ENCODE data around the gene RAC2. TPM values are rescaled to one million over a fixed set of nuclear protein-coding genes. Genes with fewer than 3 reads are reported as not detected.

RAC2 gene
- total RNA-seq, 4 donors from 2014 or later, result 2.6 to 8.6 (median 6.7) TPM

DNA sequence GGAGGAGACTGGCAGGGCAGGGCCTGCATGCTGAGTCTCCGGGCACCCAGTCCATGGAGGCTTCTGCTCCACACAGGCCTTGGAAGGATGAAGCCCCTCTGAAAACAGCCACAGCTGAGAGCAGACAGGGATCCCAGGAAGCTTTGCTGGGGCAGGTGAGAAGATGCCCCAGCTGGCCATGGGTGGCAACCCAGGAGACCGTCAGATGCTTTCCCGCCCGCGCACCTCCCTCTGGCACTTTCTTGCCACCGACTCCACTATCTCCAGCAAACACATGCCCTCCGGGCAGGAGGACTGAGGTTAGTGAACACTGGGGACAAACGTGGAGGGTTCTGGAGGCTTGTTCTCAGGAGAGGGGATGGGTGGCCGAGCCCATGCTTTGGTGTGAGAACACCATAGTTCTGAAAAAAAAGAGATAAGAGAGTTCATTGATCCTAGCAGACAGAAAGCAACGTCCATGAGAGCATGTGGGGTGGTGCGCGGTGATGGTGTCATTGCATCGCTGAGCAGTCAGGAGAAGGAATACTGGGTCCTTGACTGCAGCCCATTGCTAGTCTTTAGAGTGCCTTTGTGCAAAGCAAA, 58.3 kb downstream of the RAC2 start:
- no peak for TF ChIP-seq POLR2A (IDR thresholded peaks at IDR 0.05)
- TF ChIP-seq, protein P1, sequence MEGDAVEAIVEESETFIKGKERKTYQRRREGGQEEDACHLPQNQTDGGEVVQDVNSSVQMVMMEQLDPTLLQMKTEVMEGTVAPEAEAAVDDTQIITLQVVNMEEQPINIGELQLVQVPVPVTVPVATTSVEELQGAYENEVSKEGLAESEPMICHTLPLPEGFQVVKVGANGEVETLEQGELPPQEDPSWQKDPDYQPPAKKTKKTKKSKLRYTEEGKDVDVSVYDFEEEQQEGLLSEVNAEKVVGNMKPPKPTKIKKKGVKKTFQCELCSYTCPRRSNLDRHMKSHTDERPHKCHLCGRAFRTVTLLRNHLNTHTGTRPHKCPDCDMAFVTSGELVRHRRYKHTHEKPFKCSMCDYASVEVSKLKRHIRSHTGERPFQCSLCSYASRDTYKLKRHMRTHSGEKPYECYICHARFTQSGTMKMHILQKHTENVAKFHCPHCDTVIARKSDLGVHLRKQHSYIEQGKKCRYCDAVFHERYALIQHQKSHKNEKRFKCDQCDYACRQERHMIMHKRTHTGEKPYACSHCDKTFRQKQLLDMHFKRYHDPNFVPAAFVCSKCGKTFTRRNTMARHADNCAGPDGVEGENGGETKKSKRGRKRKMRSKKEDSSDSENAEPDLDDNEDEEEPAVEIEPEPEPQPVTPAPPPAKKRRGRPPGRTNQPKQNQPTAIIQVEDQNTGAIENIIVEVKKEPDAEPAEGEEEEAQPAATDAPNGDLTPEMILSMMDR (IDR thresholded peaks at IDR 0.05), result no peak
- DNase-seq (ENCODE audit: low spot score in 2 of 2), result no peak
- intact Hi-C loops (cut with DNase I; ENCODE audit: low total_unique reads), result no loop called here
- WGBS, 2 donors, result 76 to 77% methylated on average over 13 of the region's 13 CpGs
- no peak overlapping the region for H3K4me3 ChIP-seq (ENCODE audit: low read depth, poor library complexity, severe bottlenecking)

DNA sequence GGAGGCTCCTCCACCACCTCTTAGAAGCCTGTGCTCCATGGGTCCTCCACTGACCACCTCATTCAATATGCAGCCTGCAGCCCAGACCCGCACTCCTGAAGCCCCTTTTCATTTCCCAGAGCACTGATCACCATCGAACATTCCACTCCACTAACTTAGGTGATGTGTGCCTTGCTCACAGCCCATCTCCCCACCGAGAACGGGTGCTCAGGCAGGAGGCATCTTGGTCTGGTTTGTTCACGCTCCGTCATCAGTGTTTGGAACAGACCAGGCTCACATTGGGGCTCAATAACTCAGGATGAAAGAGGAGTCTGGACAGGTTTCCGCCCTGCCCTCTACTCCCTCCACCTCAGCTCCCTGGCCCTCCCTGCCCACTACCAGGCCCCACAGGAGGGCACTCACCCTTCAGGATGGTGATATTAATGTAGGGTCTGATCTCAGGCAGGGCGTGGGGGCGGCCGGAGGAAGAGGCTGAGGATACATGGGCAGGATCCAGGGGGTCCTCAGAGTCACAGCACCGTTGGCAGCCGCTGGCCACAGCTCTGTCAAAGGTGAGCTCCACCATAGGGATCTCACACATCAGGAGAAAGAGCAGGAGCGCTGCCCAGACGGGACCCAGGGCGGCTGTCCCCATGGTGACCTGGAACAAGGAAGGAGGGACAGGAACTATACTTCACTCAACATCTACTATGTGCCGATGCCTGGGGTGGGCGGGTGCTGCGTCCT, 59.1 kb downstream of the RAC2 start:
- intact Hi-C loops (cut with DNase I; ENCODE audit: low total_unique reads), result no loop called here
- 92 to 95% methylated on average over 18 of the region's 18 CpGs for WGBS, 2 donors
- TF ChIP-seq POLR2A (IDR thresholded peaks at IDR 0.05), result no peak
- TF ChIP-seq, protein P1 (IDR thresholded peaks at IDR 0.05), result no peak
- DNase-seq (ENCODE audit: low spot score in 2 of 2), result no peak
- H3K4me3 ChIP-seq (ENCODE audit: low read depth, poor library complexity, severe bottlenecking), result no peak overlapping the region

DNA sequence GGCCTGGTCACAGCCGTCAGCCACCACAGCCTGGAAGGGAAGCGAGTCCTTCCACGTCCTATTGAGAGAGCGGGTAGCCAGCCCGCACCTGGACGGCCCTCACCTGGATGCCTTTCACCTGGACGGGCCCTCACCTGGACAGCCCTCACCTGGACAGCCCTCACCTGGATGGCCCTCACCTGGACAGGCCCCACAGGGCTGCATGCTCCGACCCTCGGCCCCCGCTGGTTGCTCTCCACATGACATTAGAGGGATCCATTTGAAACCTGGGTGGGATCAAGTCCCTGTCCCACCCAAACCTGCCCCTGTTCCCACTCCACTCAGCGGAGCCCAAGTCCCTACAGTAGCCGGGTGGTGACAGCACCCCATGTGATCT, 59.7 kb downstream of the RAC2 start:
- 86 to 95% methylated on average over 11 to 12 of the region's 12 CpGs for WGBS, 2 donors
- H3K4me3 ChIP-seq (ENCODE audit: low read depth, poor library complexity, severe bottlenecking), result no peak overlapping the region
- intact Hi-C loops (cut with DNase I; ENCODE audit: low total_unique reads), result no loop called here
- no peak for DNase-seq (ENCODE audit: low spot score in 2 of 2)
- TF ChIP-seq, protein P1 (IDR thresholded peaks at IDR 0.05), result no peak
- TF ChIP-seq POLR2A (IDR thresholded peaks at IDR 0.05), result no peak

DNA sequence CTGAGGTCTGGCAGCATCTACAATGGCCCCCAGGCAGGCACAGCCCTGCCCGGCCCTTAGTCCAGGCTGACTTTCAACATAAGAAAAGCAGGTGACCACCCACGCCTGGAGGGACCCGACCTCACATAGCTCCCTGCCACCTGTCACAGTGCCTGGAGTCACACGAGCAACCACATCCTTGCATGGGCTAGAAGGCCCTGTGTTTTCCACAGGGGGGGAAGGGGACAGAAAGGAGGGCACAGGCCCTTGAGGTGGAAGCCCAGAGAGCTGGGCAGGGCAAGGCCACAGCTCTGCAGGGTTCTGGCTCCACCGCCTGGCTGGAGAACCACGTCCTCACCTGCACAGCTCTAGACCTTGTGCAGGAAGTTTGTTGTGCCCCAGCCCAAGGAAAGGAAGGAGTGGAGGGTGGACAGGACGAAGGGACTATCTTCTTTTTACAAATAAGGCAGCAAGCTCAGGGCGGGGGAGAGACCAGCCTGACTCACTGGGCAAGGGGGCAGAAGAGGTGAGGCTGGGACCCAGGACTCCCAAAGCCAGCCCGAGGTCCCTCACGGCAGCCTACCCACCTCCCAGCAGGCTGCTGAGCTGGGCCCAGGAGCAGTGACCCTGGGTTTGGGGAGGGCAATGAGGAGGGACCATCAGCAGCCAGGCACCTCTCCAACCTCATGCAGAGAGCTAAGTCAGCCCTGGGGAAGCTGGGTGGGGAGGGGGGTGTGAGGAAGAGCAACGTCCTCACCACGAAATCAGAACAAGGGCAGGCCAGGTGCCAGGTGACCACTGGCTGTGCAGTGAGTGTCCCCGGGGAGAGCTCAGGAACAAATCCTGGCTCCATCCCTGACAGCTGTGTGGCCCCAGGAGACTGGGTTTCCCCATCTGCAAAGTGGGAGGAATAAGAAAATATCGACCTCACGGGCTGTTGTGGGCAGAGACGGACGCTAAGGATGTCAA, 60.4 kb downstream of the RAC2 start:
- TF ChIP-seq, protein P1 (IDR thresholded peaks at IDR 0.05), result no peak
- no peak for TF ChIP-seq POLR2A (IDR thresholded peaks at IDR 0.05)
- no peak overlapping the region for H3K4me3 ChIP-seq (ENCODE audit: low read depth, poor library complexity, severe bottlenecking)
- intact Hi-C loops (cut with DNase I; ENCODE audit: low total_unique reads), result no loop called here
- 74 to 84% methylated on average over 17 of the region's 17 CpGs for WGBS, 2 donors
- DNase-seq (ENCODE audit: low spot score in 2 of 2), result no peak

DNA sequence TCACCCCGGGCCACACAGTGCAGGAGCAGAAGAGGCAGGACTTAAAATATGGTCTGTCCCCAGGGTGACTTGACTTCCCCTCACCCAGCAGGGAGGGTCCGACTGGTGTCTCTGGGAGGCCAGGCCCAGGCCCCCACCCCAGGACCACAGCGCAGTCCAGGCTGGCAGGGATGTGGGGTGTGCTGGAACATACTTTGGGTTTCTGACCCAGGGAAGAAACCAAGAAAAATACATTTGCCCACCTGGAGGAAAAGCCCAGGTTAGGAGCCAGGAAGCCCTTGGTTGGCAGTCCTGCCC, 61.2 kb downstream of the RAC2 start:
- H3K4me3 ChIP-seq (ENCODE audit: low read depth, poor library complexity, severe bottlenecking), result no peak overlapping the region
- intact Hi-C loops (cut with DNase I; ENCODE audit: low total_unique reads), result no loop called here
- TF ChIP-seq POLR2A (IDR thresholded peaks at IDR 0.05), result no peak
- TF ChIP-seq, protein P1 (IDR thresholded peaks at IDR 0.05), result no peak
- DNase-seq (ENCODE audit: low spot score in 2 of 2), result no peak
- 85 to 92% methylated on average over 3 of the region's 3 CpGs for WGBS, 2 donors
